SK-N-SH (cell line): ENCODE measurements around the gene CTAGE9. TPM values are rescaled to one million over a fixed set of nuclear protein-coding genes. Genes with fewer than 3 reads are reported as not detected.

ENCODE experiments used
- CTCF ChIA-PET: fragments of 300-600, 350-600 bp; formaldehyde crosslinking; extraction: SDS; loops from one replicate; lab custom pipeline; 2021; lab: Yijun Ruan, JAX
- POLR2A ChIA-PET: fragments of 350-600 bp; sonication (Branson Sonifier 250); formaldehyde crosslinking; extraction: SDS; loops from one replicate; lab custom pipeline; 2020; ENCODE audit warnings: antibody characterized with exemption, inconsistent platforms; lab: Yijun Ruan, JAX
- DNase-seq: peaks from one replicate; pipeline ENCODE4 v3.0.0; 2012
- H2AFZ ChIP-seq: fragments of 200-600 bp; sonication (generic); 2 replicates; pipeline ENCODE4 v1.8.1; 2016; ENCODE audit warnings: antibody characterized with exemption, mild to moderate bottlenecking, low read depth
- H3F3A ChIP-seq: fragments of 200-600 bp; sonication (generic); replicated peaks from 2 replicates; pipeline ENCODE3; 2016; ENCODE audit warnings: antibody characterized with exemption, mild to moderate bottlenecking; ENCODE audit not compliant: insufficient read depth
- H3K27ac ChIP-seq, 2 experiments: fragments of 200-500 bp in 1 of 2; fragments of 200-600 bp in 1 of 2; sonication (Bioruptor generic) in 1 of 2; sonication (generic), shearing (Covaris generic) in 1 of 2; 2 replicates each; pipeline versions ENCODE4 v1.5.1 to v1.6.1; 2014 to 2016; ENCODE audit warnings: low read depth in 2 of 2, inconsistent platforms in 1 of 2, low read length in 1 of 2, mild to moderate bottlenecking in 1 of 2, mixed read lengths in 1 of 2
- H3K27me3 ChIP-seq: fragments of 200-600 bp; sonication (generic), shearing (Covaris generic); 2 replicates; pipeline ENCODE4 v1.6.1; 2016; ENCODE audit warnings: mixed run types; ENCODE audit not compliant: insufficient read depth
- H3K36me3 ChIP-seq, 2 experiments: fragments of 200-500 bp in 1 of 2; fragments of 200-600 bp in 1 of 2; sonication (Bioruptor generic) in 1 of 2; sonication (generic) in 1 of 2; replicated peaks in 1 of 2; 2 replicates each; pipeline versions ENCODE3 to v1.5.1; 2014 to 2016; ENCODE audit warnings: low read length in 1 of 2, mild to moderate bottlenecking in 1 of 2; ENCODE audit not compliant: insufficient read depth in 2 of 2, control insufficient read depth in 1 of 2
- H3K4me1 ChIP-seq, 2 experiments: fragments of 200-500 bp in 1 of 2; fragments of 200-600 bp in 1 of 2; sonication (Bioruptor generic) in 1 of 2; sonication (generic), shearing (Covaris generic) in 1 of 2; 2 replicates each; pipeline versions ENCODE4 v1.5.1 to v1.6.1; 2014 to 2016; ENCODE audit warnings: low read depth in 1 of 2, low read length in 1 of 2, mixed run types in 1 of 2; ENCODE audit not compliant: insufficient read depth in 2 of 2, control insufficient read depth in 1 of 2
- H3K4me2 ChIP-seq: fragments of 200-600 bp; sonication (generic), shearing (Covaris generic); 2 replicates; pipeline ENCODE4 v1.6.1; 2017; ENCODE audit warnings: mixed run types
- H3K4me3 ChIP-seq, 2 experiments: fragments of 200-500 bp in 1 of 2; fragments of 200-600 bp in 1 of 2; sonication (Bioruptor generic) in 1 of 2; sonication (generic), shearing (Covaris generic) in 1 of 2; 2 replicates each; pipeline versions ENCODE4 v1.5.1 to v1.8.1; 2014 to 2016; ENCODE audit warnings: low read depth in 2 of 2, inconsistent platforms in 1 of 2, low read length in 1 of 2, mild to moderate bottlenecking in 1 of 2, mixed read lengths in 1 of 2, moderate library complexity in 1 of 2
- H3K79me2 ChIP-seq: fragments of 200-600 bp; sonication (generic); 2 replicates; pipeline ENCODE4 v1.8.1; 2017; ENCODE audit warnings: mild to moderate bottlenecking; ENCODE audit not compliant: insufficient read depth
- H3K9ac ChIP-seq: fragments of 200-600 bp; sonication (generic); 2 replicates; pipeline ENCODE4 v1.6.1; 2017; ENCODE audit warnings: mixed run types
- H3K9me2 ChIP-seq: fragments of 200-600 bp; sonication (generic); 2 replicates; pipeline ENCODE4 v1.6.1; 2017; ENCODE audit warnings: mixed run types
- H3K9me3 ChIP-seq: fragments of 200-600 bp; sonication (generic); 2 replicates; pipeline ENCODE4 v1.6.1; 2017; ENCODE audit warnings: mixed run types, mild to moderate bottlenecking, moderate library complexity
- H4K20me1 ChIP-seq: fragments of 200-600 bp; sonication (generic); 2 replicates; pipeline ENCODE4 v1.6.1; 2017; ENCODE audit warnings: mild to moderate bottlenecking, mixed run types; ENCODE audit not compliant: insufficient read depth
- CTCF ChIP-seq: fragments of 200-600 bp; sonication (generic); IDR thresholded peaks from 2 replicates; pipeline ENCODE4 v1.6.1; 2017; ENCODE audit warnings: antibody characterized with exemption, mild to moderate bottlenecking, moderate library complexity
- FOSL2 ChIP-seq: IDR thresholded peaks from 2 replicates; pipeline ENCODE4 v1.4.0; 2012; ENCODE audit warnings: low read depth, mild to moderate bottlenecking, moderate library complexity, borderline replicate concordance
- GATA2 ChIP-seq: sonication (generic); formaldehyde crosslinking; IDR thresholded peaks from 2 replicates; pipeline ENCODE4 v1.5.0; 2020; ENCODE audit warnings: mild to moderate bottlenecking, missing genetic modification reagents
- MEF2A ChIP-seq: IDR thresholded peaks from 2 replicates; pipeline ENCODE4 v1.4.0; 2012; ENCODE audit warnings: low read depth, borderline replicate concordance
- PBX3 ChIP-seq: IDR thresholded peaks from 2 replicates; pipeline ENCODE4; 2012
- POLR2AphosphoS5 ChIP-seq: IDR thresholded peaks from 2 replicates; pipeline ENCODE4 v1.6.1; 2012; ENCODE audit warnings: low read depth, low read length
- RCOR1 ChIP-seq: fragments of 150-350 bp; IDR thresholded peaks from 2 replicates; pipeline ENCODE4 v1.6.1; 2017; ENCODE audit warnings: antibody characterized with exemption, low read length
- REST ChIP-seq: IDR thresholded peaks from 2 replicates; pipeline ENCODE4 v1.6.1; 2012; ENCODE audit warnings: mild to moderate bottlenecking, low read depth, low read length, moderate library complexity
- RFX5 ChIP-seq: IDR thresholded peaks from 2 replicates; pipeline ENCODE4 v1.6.1; 2012; ENCODE audit warnings: mild to moderate bottlenecking, improper control_type of control experiment, low read length
- SIN3A ChIP-seq: IDR thresholded peaks from 2 replicates; pipeline ENCODE4 v1.6.1; 2012; ENCODE audit warnings: low read depth, mild to moderate bottlenecking, low read length, moderate library complexity, borderline replicate concordance
- TCF12 ChIP-seq: IDR thresholded peaks from 2 replicates; pipeline ENCODE4 v1.4.0; 2012
- TEAD4 ChIP-seq: IDR thresholded peaks from 2 replicates; pipeline ENCODE4 v1.4.0; 2012; ENCODE audit warnings: mild to moderate bottlenecking, borderline replicate concordance; ENCODE audit not compliant: insufficient read depth
- YY1 ChIP-seq: IDR thresholded peaks from 2 replicates; pipeline ENCODE4 v1.4.0; 2012; ENCODE audit warnings: low read depth, mild to moderate bottlenecking
- ZBTB33 ChIP-seq: IDR thresholded peaks from 2 replicates; pipeline ENCODE4 v1.4.0; 2012; ENCODE audit warnings: low read depth, borderline replicate concordance
- WGBS: methylation state at CpG from one replicate; pipeline ENCODE4 v1.1.6; 2017; ENCODE audit warnings: low lambda C conversion rate; 5-methylcytosine and 5-hydroxymethylcytosine counted together
- polyA plus RNA-seq, 3 experiments: library from polyadenylated mRNA; depleted of rRNA; stranded (reverse); fragments of >200 nt; gene quantifications; 2 replicates each; pipeline ENCODE4 v1.2.3, GENCODE V29; 2012

CTAGE9 gene
- polyA plus RNA-seq, 1 of the 3 experiments (the other 2 are of a cell fraction), result not detected

- WGBS, result 13% methylated on average over 7 of the region's 7 CpGs
- Histone ChIP-seq H3K9ac (no peak overlapping the region), H3K27me3 (peaks cover 12% of the 10 kb centered on the region; the same call in 1 of the 2 replicates), H3K4me3 (no peak overlapping the region), H3K9me3 (no peaks in the 10 kb centered on the region), H3K27ac (no peak overlapping the region), H3K4me1 (no peaks in the 10 kb centered on the region), H3K4me2 (no peak overlapping the region)
- CTCF ChIA-PET, result no interaction called here
- no peak for TF ChIP-seq GATA2
- TF ChIP-seq RFX5, result no peak
- TF ChIP-seq REST, result no peak
- no peak for TF ChIP-seq TCF12
- no peak for TF ChIP-seq CTCF
- no peak for TF ChIP-seq YY1
- no peak for TF ChIP-seq TEAD4
- no peak for TF ChIP-seq FOSL2
- TF ChIP-seq ZBTB33, result no peak
- no peak for TF ChIP-seq POLR2AphosphoS5
- no peak for TF ChIP-seq MEF2A
- TF ChIP-seq RCOR1, result no peak
- TF ChIP-seq PBX3, result no peak
- no peak for TF ChIP-seq SIN3A
- TF ChIP-seq, all 33 proteins: peak for 0
- DNase-seq, result no peak
- Histone ChIP-seq H3K36me3 (no peaks in the 10 kb centered on the region), H3K9me2 (no peaks in the 10 kb centered on the region), H2AFZ (no peak overlapping the region), H3K79me2 (no peaks in the 10 kb centered on the region), H4K20me1 (no peaks in the 10 kb centered on the region), H3F3A (no peaks in the 10 kb centered on the region)
- POLR2A ChIA-PET, result no interaction called here
Observed at GRCh38 chr6:131749023-131749422, 38.2 kb upstream of the CTAGE9 start.
